Dendritic cell treated with granulocyte-macrophage colony-stimulating factor and Interleukin-4, amounts not matched to agents 40 ng/mL and 50 ng/mL, for 4 days (primary cell): ENCODE results near the gene TMEM179B.
"Not testable (repeated sequence)": the region's sequence is repeated elsewhere in the genome, so short reads cannot be mapped to it uniquely, and the experiment has no call there.

Source experiments
- H3K27ac Mint-ChIP-seq: one replicate; pipeline ENCODE4 v1.8.0; 2022; ENCODE audit warnings: mild to moderate bottlenecking, mixed read lengths
- H3K27me3 Mint-ChIP-seq: one replicate; pipeline ENCODE4 v1.8.0; 2022; ENCODE audit warnings: mild to moderate bottlenecking, mixed read lengths
- H3K36me3 Mint-ChIP-seq: one replicate; pipeline ENCODE4 v1.8.0; 2022; ENCODE audit warnings: low read depth, mixed read lengths
- H3K4me1 Mint-ChIP-seq: one replicate; pipeline ENCODE4 v1.8.0; 2022; ENCODE audit warnings: low read depth, mixed read lengths
- H3K4me3 Mint-ChIP-seq: one replicate; pipeline ENCODE4 v1.8.0; 2022; ENCODE audit warnings: mild to moderate bottlenecking, moderate library complexity, mixed read lengths
- H3K9me3 Mint-ChIP-seq: one replicate; pipeline ENCODE4 v1.8.0; 2022; ENCODE audit warnings: mixed read lengths
- intact Hi-C: fragments of 100-400 bp; cut with micrococcal nuclease; formaldehyde crosslinking; loops from one replicate; pipeline ENCODE4 v1.15.0; 2022

The TMEM179B gene

DNA sequence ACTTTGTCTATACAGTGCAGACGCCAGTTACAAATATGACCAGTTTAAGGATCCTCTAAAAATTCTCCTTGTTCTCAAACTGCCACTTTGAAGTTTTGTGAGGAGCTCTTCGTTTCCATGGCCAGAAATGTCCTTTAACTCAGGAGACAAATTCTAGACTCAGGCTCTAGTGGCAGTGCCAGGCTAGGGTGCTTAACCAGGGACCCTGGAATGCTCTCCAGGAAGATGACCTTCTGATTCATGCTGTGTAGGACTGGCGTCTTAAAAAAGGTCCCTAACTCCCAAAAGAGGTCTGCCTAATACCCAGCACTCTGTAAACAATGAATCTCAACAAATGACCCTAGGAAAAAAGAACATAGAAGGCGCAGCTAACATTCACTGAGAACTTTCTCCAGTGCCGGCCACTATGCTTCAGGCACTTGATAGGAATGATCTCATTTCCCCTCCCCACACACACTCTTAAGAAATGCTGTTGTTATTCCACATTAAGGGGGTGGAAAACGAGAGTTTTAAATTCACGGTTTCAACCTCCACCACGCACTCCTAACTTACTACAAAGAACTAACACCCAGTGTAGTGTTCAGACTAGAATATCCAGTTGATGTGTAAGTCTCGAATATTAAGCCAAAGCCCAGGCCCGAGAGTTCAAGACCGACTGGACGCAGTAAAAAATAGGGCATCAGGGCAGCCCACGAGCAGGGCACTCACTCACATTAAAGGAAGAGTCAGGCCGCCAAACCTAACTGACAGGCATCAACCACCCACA, 17.3 kb downstream of the TMEM179B start:
- peaks cover 68% of the 10 kb centered on the region for H3K36me3 Mint-ChIP-seq
- no peaks in the 10 kb centered on the region for H3K27me3 Mint-ChIP-seq
- H3K4me1 Mint-ChIP-seq = peaks cover 61% of the 10 kb centered on the region
- H3K27ac Mint-ChIP-seq = peak overlapping the region; percentile 89
- intact Hi-C loops = loop anchor here (2.0 kb wide), 2 partner anchors 18 to 36 kb away; partner anchors contain the start of gene TMEM179B
- H3K9me3 Mint-ChIP-seq = no peaks in the 10 kb centered on the region
- peak overlapping the region; percentile 83 for H3K4me3 Mint-ChIP-seq

DNA sequence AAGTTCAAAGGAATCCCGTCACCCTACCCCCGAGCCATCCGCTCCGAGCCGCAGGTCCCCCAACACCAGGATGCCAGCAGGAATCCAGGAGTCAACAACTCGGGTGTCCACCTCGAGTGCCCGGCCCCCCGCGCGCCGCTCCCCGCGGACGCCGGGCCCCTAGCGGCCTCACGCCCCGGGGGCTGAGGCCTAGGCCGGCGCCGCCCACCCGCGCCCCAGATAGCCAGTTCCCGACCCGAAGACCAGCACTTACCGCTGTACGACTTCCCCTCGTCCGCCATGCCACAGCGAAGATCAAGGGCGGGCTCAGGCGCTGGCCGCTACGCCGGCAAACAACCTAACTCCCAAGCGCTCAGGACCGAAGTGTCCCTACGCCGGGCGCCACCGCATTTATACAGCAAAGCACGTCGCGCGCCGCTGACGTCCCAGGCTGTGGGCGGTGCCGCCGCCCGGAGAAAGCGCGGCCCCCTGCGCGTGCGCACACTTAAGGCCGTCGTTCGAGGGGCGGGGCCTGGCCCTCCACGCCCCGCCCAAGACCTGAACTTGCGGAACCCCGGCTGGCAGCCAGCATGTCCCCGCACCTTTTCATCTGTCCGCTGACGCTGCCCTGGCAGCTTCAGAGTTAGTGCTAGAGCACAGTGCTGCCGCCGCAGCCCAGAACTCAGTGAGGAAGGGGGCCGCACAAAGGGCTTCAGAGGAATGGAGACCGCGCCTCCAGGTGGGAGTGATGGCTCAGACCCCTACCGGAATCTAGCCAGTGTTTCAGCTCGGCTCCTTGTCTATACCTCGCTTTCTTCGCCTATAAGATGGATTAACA, 18.1 kb downstream of the TMEM179B start, which contains the start of gene NXF1:
Gene NXF1 (minus strand): TSS at position 365 of the 817 bp plus-strand sequence. CDS start 84 bp downstream, at position 281.
- Mint-ChIP-seq H3K27me3 (no peaks in the 10 kb centered on the region), H3K27ac (peak within 1 kb of the TSS; percentile 89), H3K4me1 (peaks cover 56% of the 10 kb centered on the region), H3K4me3 (peak within 1 kb of the TSS; percentile 83), H3K36me3 (peaks cover 60% of the 10 kb centered on the region), H3K9me3 (no peaks in the 10 kb centered on the region)
- intact Hi-C loops = loop anchor here (2.0 kb wide), 2 partner anchors 18 to 36 kb away; partner anchors contain the start of gene TMEM179B

DNA sequence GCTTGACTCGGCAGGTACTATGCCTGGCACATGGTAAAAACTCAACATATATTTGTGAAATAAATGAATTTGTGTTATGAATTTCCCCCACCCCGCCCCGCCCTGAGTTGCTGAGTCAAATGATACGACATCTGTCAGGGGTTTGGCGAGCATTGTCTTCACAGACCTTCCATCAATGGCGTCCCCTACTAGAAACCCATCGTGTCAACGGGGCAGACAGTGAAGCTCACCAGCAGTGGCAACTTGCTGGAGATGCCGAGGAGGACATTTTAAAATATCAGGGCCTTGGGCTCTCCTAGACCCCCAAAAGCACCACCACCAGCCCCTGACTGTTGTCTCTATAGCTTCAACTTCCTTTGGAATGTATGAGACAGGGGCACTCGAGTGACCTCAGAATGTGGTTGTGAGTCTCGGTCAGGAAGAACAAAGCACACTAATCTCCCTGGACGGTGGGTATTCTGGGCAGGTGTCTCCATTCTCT, 18.8 kb downstream of the TMEM179B start:
- H3K27me3 Mint-ChIP-seq = no peaks in the 10 kb centered on the region
- H3K36me3 Mint-ChIP-seq = peaks cover 53% of the 10 kb centered on the region
- peak overlapping the region; percentile 89 for H3K27ac Mint-ChIP-seq
- no peaks in the 10 kb centered on the region for H3K9me3 Mint-ChIP-seq
- H3K4me3 Mint-ChIP-seq = peak overlapping the region; percentile 83
- intact Hi-C loops = loop anchor here (2.0 kb wide), 2 partner anchors 19 to 35 kb away; partner anchors contain the start of gene TMEM179B
- H3K4me1 Mint-ChIP-seq = peaks cover 56% of the 10 kb centered on the region

DNA sequence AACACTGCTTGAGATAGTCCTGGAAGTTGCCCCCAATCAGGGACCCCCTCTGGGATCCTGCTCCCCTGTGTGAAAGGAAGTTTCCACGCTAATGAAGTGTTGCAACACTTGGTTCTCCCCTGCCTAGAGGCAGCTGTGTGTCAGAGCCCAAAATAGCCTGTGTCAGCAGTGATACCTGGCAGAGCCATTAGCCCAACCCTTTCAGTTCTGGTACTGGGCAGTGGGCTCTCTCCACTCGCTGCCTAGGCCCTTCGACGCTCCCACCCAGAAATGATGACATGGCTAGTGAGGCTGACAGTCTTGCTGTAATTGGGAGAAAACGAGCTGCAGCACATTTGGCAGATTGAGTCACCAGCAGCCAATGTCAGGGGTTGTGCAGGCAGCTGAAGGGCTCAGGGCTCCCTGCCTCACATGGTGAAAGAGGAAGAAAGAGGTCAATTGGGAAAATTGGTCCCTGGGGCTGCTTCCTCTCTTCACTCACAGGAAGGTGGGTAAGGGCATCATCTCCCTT, 19.5 kb downstream of the TMEM179B start:
- intact Hi-C loops = no loop called here
- Mint-ChIP-seq H3K36me3 (peaks cover 46% of the 10 kb centered on the region), H3K9me3 (no peaks in the 10 kb centered on the region), H3K27ac (peak overlapping the region; percentile 89), H3K4me3 (peak overlapping the region; percentile 28), H3K4me1 (peaks cover 56% of the 10 kb centered on the region), H3K27me3 (no peaks in the 10 kb centered on the region)

DNA sequence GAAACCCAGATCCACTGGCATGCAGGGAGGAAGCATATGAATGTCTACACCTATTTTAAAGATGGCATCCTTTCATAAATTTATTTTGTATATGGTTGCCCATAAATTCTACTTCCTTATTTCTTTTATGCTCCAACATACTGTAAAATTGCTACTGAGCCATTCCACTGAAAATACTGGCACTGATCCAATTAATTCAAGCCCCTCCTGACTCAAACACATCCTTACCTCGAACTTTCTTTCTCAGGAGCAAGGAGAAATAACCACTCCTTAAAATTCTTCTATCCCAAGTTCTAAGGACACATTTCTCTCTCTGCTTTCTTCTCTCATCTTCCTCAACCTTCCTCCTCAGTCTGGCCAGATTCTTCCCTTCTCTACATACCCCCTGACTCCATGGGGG, 23.5 kb downstream of the TMEM179B start:
- no peaks in the 10 kb centered on the region for H3K9me3 Mint-ChIP-seq
- intact Hi-C loops = no loop called here
- no peaks in the 10 kb centered on the region for H3K27me3 Mint-ChIP-seq
- peaks cover 19% of the 10 kb centered on the region for H3K36me3 Mint-ChIP-seq
- H3K4me3 Mint-ChIP-seq = no peak overlapping the region
- H3K4me1 Mint-ChIP-seq = peaks cover 27% of the 10 kb centered on the region
- H3K27ac Mint-ChIP-seq = peak overlapping the region; percentile 46

DNA sequence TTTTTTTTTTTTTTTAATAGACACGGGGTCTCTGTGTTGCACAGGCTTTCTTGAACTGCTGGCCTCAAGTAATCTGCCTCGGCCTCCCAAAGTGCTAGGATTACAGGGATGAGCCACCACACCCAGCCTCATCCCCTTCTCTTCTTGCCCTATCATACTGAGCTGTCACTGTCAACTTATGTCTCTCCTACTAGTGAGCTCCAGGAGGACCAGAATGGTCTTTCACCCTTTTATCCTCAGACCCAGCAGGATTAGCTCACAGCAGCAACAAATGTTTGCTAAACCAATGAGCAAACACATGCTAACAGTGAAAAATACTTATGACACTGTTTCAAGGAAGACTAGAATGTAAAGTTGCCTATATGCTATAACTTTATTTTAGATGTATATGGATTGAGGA, 24.5 kb downstream of the TMEM179B start:
- Mint-ChIP-seq H3K4me1 (peaks cover 24% of the 10 kb centered on the region), H3K4me3 (no peak overlapping the region), H3K27ac (peak overlapping the region; percentile 46), H3K9me3 (no peaks in the 10 kb centered on the region), H3K36me3 (peaks cover 19% of the 10 kb centered on the region), H3K27me3 (no peaks in the 10 kb centered on the region)
- intact Hi-C loops = no loop called here

DNA sequence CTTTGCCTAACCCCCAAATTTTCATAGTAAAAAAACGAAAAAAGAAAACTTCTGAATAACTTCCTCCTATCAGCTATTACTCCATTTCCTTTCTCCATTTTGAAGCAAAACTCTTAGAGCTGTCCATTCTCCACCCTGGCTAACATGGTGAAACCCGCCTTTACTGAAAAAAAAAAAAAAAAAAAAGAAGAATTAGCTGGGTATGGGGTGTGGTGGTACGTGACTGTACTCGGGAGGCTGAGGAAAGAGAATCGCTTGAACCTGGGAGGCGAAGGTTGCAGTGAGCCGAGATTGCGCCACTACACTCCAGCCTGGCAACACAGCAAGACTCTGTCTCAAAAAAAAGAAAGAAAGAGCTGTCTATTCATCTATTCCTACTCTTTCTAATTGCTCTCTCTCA, 29.4 kb downstream of the TMEM179B start:
- peaks cover 25% of the 10 kb centered on the region for H3K4me1 Mint-ChIP-seq
- H3K4me3 Mint-ChIP-seq = peak overlapping the region; percentile 66
- peaks cover 51% of the 10 kb centered on the region for H3K36me3 Mint-ChIP-seq
- no peaks in the 10 kb centered on the region for H3K9me3 Mint-ChIP-seq
- peak overlapping the region; percentile 93 for H3K27ac Mint-ChIP-seq
- intact Hi-C loops = no loop called here
- H3K27me3 Mint-ChIP-seq = no peaks in the 10 kb centered on the region

DNA sequence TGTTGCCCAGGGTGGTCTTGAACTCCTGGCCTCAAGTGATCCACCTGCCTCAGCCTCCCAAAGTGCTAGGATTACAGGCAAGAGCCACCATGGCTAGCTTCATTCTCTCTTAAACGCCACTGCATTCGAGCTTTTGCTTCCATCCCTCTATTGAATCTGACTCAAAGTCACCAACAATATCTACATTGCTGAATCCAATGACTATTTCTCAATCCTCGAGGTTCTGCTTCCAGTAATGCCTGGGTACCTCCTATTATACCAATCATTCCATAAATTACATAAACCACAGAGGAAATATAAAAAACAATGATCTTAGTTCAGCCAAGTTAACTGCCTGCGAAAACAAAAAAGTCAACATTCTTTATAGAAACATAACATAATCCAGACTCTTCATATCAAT, 29.9 kb downstream of the TMEM179B start:
- Mint-ChIP-seq H3K9me3 (no peaks in the 10 kb centered on the region), H3K4me1 (peaks cover 25% of the 10 kb centered on the region), H3K27ac (peak overlapping the region; percentile 93), H3K27me3 (no peaks in the 10 kb centered on the region), H3K36me3 (peaks cover 57% of the 10 kb centered on the region), H3K4me3 (peak overlapping the region; percentile 20)
- intact Hi-C loops = no loop called here

DNA sequence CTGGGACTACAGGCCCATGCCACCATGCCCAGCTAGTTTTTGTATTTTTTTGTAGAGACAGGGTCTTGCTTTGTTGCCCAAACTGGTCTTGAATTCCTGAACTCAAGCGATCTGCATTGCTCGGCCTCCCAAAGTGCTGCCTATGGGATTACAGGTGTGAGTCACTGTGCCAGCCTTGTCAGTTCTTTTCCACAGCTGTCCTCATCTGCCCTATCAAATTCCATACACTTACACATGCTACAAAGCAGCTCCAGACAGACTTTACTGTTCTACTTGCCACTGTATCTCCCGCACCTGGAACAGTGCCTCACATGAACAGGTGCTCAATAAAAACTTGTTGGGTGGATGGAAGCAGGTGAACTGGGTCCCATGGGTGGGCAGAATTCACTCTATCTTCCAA, 36.5 kb downstream of the TMEM179B start:
- H3K36me3 Mint-ChIP-seq = peaks cover 91% of the 10 kb centered on the region

DNA sequence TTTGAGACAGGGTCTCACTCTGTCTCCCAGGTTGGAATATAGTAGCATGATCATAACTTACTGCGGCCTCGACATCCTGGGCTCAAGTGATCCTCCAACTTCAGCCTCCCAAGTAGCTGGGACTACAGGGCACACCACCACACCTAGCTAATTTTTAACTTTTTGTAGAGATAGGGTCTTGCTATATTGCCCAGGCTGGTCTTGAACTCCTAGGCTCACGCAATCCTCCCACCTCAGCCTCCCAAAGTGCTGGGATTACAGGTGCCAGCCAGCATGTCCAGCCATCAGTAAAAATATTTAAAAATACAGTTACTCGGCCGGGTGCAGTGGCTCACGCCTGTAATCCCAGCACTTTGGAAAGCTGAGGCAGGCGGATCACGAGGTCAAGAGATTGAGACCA, 40.9 kb downstream of the TMEM179B start:
- H3K27ac Mint-ChIP-seq, H3K9me3 Mint-ChIP-seq, H3K27me3 Mint-ChIP-seq, H3K4me3 Mint-ChIP-seq, intact Hi-C loops: not testable (repeated sequence)
- Mint-ChIP-seq H3K36me3 (peaks cover 92% of the 10 kb centered on the region), H3K4me1 (peaks cover 24% of the 10 kb centered on the region)

More for the DNA sequence above, 36.5 kb downstream of the TMEM179B start:
- no peak overlapping the region for H3K4me3 Mint-ChIP-seq
- no peaks in the 10 kb centered on the region for H3K27me3 Mint-ChIP-seq
- H3K9me3 Mint-ChIP-seq = no peaks in the 10 kb centered on the region
- intact Hi-C loops = no loop called here
- H3K4me1 Mint-ChIP-seq = peaks cover 14% of the 10 kb centered on the region
- no peak overlapping the region for H3K27ac Mint-ChIP-seq

DNA sequence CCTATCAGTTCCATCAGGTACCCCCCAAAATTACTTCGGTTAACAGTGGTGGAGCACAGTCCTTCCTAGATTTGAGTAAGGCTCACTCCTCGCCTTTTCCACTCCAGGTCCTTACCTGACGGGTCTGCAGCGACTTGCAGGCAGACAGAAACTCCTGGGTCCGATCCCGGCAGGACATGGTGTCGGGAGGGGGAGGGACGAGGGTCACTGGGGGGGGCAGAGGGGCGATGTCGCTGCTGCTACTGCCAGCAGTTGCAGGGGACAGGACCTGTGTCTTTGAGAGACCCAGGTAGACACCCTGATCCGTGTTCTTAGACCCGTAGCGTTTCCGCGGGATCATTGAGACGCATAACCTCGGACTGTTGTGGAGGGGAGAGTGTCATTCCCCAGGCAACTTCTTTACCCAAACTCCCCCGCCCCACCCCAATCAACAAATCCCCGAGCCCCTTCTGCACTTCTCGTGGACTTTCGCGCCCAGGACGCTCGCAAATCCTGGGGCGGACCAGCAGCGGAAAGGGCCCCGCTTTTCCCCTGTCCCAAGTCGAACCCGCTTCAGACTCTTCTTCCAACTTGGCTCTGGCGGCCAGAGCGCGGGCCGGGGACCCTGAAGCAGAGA, 43.8 kb downstream of the TMEM179B start:
- H3K27ac Mint-ChIP-seq = peak overlapping the region; percentile 94
- H3K27me3 Mint-ChIP-seq = no peaks in the 10 kb centered on the region
- H3K36me3 Mint-ChIP-seq = peaks cover 91% of the 10 kb centered on the region
- no peaks in the 10 kb centered on the region for H3K9me3 Mint-ChIP-seq
- intact Hi-C loops = loop anchor here (1.0 kb wide), 1 partner anchor 8 kb away; the partner anchor contains the start of gene WDR74
- H3K4me3 Mint-ChIP-seq = peak overlapping the region; percentile 95
- H3K4me1 Mint-ChIP-seq = peaks cover 48% of the 10 kb centered on the region

DNA sequence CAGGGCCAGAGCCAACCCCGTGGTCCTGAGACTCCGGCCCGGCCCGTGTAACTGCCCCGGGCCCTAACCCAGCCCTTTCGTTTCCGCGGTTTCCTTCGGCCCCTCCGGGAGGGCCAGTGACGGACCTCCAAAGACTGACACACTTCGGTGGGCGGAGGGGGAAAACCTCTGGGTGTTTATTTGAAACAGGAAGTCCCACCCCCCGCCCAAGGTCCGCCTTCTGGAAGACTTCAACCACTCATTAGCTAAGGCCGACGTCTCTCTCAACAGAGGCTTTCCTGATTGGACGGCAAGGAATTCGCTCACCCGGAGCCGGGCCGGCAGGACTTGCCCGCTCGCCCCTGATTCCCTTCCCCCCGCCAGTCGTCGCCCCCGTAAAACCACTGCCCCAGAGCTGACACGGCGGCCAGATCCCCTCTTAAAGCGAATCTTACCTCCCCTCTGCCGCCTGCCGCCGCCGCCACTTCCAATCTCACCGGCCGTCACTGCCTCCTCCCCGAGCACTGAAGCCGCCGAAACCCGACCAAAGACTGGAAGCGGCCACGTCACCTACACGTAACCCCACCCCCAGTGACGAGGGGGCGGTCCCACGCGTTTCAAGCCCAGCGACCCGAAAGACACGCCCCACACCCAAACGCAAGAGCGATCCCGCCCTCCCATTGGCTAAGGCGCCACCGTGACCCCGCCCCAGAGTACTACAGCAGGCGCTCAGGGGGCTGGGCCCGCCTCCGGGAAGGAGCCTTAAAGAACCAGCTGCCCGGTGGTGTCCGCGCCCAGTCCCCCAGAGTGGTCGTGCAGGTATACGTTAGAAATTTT, 44.5 kb downstream of the TMEM179B start, which contains the start of gene STX5:
Gene STX5 (minus strand): TSS at position 532 of the 816 bp plus-strand sequence. CDS start 808 bp downstream, outside the sequence.
- intact Hi-C loops = loop anchor here (1.0 to 2.0 kb wide), 3 partner anchors 8 to 45 kb away; partner anchors contain the start of genes TMEM179B and WDR74

More for the DNA sequence above, 44.5 kb downstream of the TMEM179B start, which contains the start of gene STX5:
- peaks cover 53% of the 10 kb centered on the region for H3K4me1 Mint-ChIP-seq
- no peaks in the 10 kb centered on the region for H3K9me3 Mint-ChIP-seq
- H3K36me3 Mint-ChIP-seq = peaks cover 89% of the 10 kb centered on the region
- H3K27ac Mint-ChIP-seq = peak within 1 kb of the TSS; percentile 94
- H3K27me3 Mint-ChIP-seq = no peaks in the 10 kb centered on the region
- H3K4me3 Mint-ChIP-seq = peak within 1 kb of the TSS; percentile 95
